Spleen (tissue), 11 donors: ENCODE results near the gene CEACAM21. TPM values are rescaled to one million over a fixed set of nuclear protein-coding genes. Genes with fewer than 3 reads are reported as not detected.
"Not testable (repeated sequence)": the region's sequence is repeated elsewhere in the genome, so short reads cannot be mapped to it uniquely, and the experiment has no call there.

Experiments used
- DNase-seq: peaks from one replicate; pipeline ENCODE4 v3.0.0-alpha.2; 2020
- H3K27ac ChIP-seq, 8 donors: fragments of 200-600 bp; sonication (generic) in 7 of 8; 1 replicate in 4 of 8; 2 replicates in 4 of 8; pipeline versions ENCODE4 v1.5.0 to v1.8.0; 2016 to 2021; ENCODE audit warnings: inconsistent platforms in 4 of 8, mild to moderate bottlenecking in 4 of 8, moderate library complexity in 1 of 8
- H3K27me3 ChIP-seq, 7 donors: fragments of 200-600 bp; sonication (generic) in 6 of 7; replicated peaks in 1 of 7; 1 replicate in 4 of 7; 2 replicates in 3 of 7; pipeline versions ENCODE4 v1.5.0 to v1.8.0; 2016 to 2021; ENCODE audit warnings: inconsistent platforms in 3 of 7, mild to moderate bottlenecking in 1 of 7
- H3K36me3 ChIP-seq, 6 donors: fragments of 200-600 bp; sonication (generic) in 5 of 6; 1 replicate in 4 of 6; 2 replicates in 2 of 6; pipeline versions ENCODE4 v1.5.0 to v1.8.0; 2016 to 2021; ENCODE audit warnings: inconsistent platforms in 2 of 6
- H3K4me1 ChIP-seq, 6 donors: fragments of 200-600 bp; sonication (generic) in 5 of 6; 1 replicate in 3 of 6; 2 replicates in 3 of 6; pipeline versions ENCODE4 v1.5.0 to v1.8.0; 2016 to 2021; ENCODE audit warnings: inconsistent platforms in 3 of 6
- H3K4me3 ChIP-seq, 8 donors: fragments of 200-600 bp; sonication (generic) in 7 of 8; 1 replicate in 4 of 8; 2 replicates in 4 of 8; pipeline versions ENCODE4 v1.5.0 to v1.8.0; 2016 to 2021; ENCODE audit warnings: inconsistent platforms in 4 of 8, mild to moderate bottlenecking in 4 of 8, moderate library complexity in 2 of 8
- H3K9me3 ChIP-seq, 8 donors: fragments of 200-600 bp; sonication (generic) in 7 of 8; 1 replicate in 4 of 8; 2 replicates in 4 of 8; pipeline versions ENCODE4 v1.5.0 to v1.8.0; 2016 to 2021; ENCODE audit warnings: inconsistent platforms in 4 of 8
- CTCF ChIP-seq, 11 experiments: fragments of 200-600 bp in 7 of 11; fragments of 450-650 bp in 4 of 11; sonication (generic) in 4 of 11; IDR thresholded peaks in 8 of 11; conservative IDR thresholded peaks in 3 of 11; 1 replicate in 7 of 11; 2 replicates in 4 of 11; pipeline versions ENCODE4 v1.4.0 to v1.8.0; 2016 to 2021; ENCODE audit warnings: antibody characterized with exemption in 11 of 11, inconsistent platforms in 4 of 11, mild to moderate bottlenecking in 1 of 11
- POLR2A ChIP-seq, 3 donors: fragments of 450-650 bp; IDR thresholded peaks; one replicate each; pipeline ENCODE4 v1.5.1; 2017; ENCODE audit warnings: antibody characterized with exemption in 3 of 3, mild to moderate bottlenecking in 1 of 3
- POLR2AphosphoS5 ChIP-seq, 3 donors: sonication (generic); formaldehyde crosslinking; IDR thresholded peaks; one replicate each; pipeline ENCODE4 v1.5.1; 2017; ENCODE audit warnings: antibody characterized with exemption in 3 of 3
- WGBS, 5 donors: extraction: QIAGEN DNeasy Blood & Tissue Kit in 3 of 5; methylation state at CpG; one replicate each; pipeline versions ENCODE4 v1.1.5 to v1.1.7; 2013 to 2018; 5-methylcytosine and 5-hydroxymethylcytosine counted together
- intact Hi-C: fragments of 100-400 bp; cut with DNase I; formaldehyde crosslinking; loops from one replicate; pipeline ENCODE4 v1.15.0; 2023; ENCODE audit warnings: low total_unique reads
- polyA plus RNA-seq, 3 donors: library from polyadenylated mRNA; stranded (reverse); fragments of 200-250 nt; gene quantifications; one replicate each; pipeline ENCODE4 v1.2.1, GENCODE V29; 2013
- total RNA-seq, 7 donors: library from RNA; depleted of rRNA in 3 of 7; stranded (reverse); fragments of >200 nt in 3 of 7; fragmentation: NEBNext Ultra II Directional in 4 of 7; extraction: Animal tissue kit (Norgen Biotek cat#: 25700) in 4 of 7; gene quantifications; one replicate each; pipeline versions ENCODE4 v1.1.0 to v1.2.1, GENCODE V29; 2016 to 2021
- donor health status: healthy with polysubstance abuse.
- donor health status: DM: no; HTN: no; CAD: no; lungs with moderate emphysema.
- donor health status: DM: no; HTN: no; CAD: no.
- donor health status: Bipolar disorder and iron deficiency.
- donor health status: healthy.
- donor health status: DM: no; HTN: no; CAD: no.
- donor health status: DM: yes; HTN: yes; CAD: no.

Gene CEACAM21
- total and polyA plus RNA-seq, 10 donors = 10.3 to 22.9 (median 19.2) TPM

GRCh38 chr19:41577144-41577830 is 1.3 kb downstream of the CEACAM21 start:
- TF ChIP-seq CTCF (IDR thresholded peaks at IDR 0.05 in 8 of 11, conservative IDR thresholded peaks at IDR 0.05 in 3 of 11) (no peak), POLR2A (IDR thresholded peaks at IDR 0.05) (no peak), POLR2AphosphoS5 (IDR thresholded peaks at IDR 0.05) (no peak)
- peak; percentile 18 for DNase-seq
- Histone ChIP-seq H3K4me3 (peak overlapping the region in 2 of 8 donors; percentile 31 to 63), H3K4me1 (peaks cover 5 to 50% (median 28%) of the 10 kb centered on the region in 6 donors), H3K27me3 (no peaks in the 10 kb centered on the region), H3K27ac (peak overlapping the region in 4 of 8 donors; percentile 85 to 94 (median 88)), H3K9me3 (peaks cover 0 to 22% (median 20%) of the 10 kb centered on the region in 8 donors), H3K36me3 (peaks cover 0 to 68% (median 28%) of the 10 kb centered on the region in 6 donors)
- intact Hi-C loops = no loop called here
- 78 to 86% (median 84%) methylated on average over 19 of the region's 19 CpGs for WGBS, 5 donors

GRCh38 chr19:41577833-41578232 is 1.9 kb downstream of the CEACAM21 start:
- Histone ChIP-seq H3K36me3 (peaks cover 0 to 68% (median 34%) of the 10 kb centered on the region in 6 donors), H3K27ac (peak overlapping the region in 3 of 8 donors; percentile 87 to 94 (median 90)), H3K9me3 (peaks cover 0 to 27% (median 25%) of the 10 kb centered on the region in 8 donors), H3K27me3 (no peaks in the 10 kb centered on the region), H3K4me1 (peaks cover 5 to 50% (median 28%) of the 10 kb centered on the region in 6 donors), H3K4me3 (peak overlapping the region in 2 of 8 donors; percentile 3 to 63)
- WGBS, 5 donors = 57 to 77% (median 65%) methylated on average over 2 of the region's 2 CpGs
- no peak for TF ChIP-seq CTCF (IDR thresholded peaks at IDR 0.05 in 8 of 11, conservative IDR thresholded peaks at IDR 0.05 in 3 of 11)
- TF ChIP-seq POLR2A (IDR thresholded peaks at IDR 0.05) = no peak
- TF ChIP-seq POLR2AphosphoS5 (IDR thresholded peaks at IDR 0.05) = no peak
- peak; percentile 70 for DNase-seq
- intact Hi-C loops = no loop called here

GRCh38 chr19:41578886-41579285 is 2.9 kb downstream of the CEACAM21 start:
- no peak for TF ChIP-seq POLR2AphosphoS5 (IDR thresholded peaks at IDR 0.05)
- TF ChIP-seq CTCF (IDR thresholded peaks at IDR 0.05 in 8 of 11, conservative IDR thresholded peaks at IDR 0.05 in 3 of 11) = no peak
- TF ChIP-seq POLR2A (IDR thresholded peaks at IDR 0.05) = no peak
- intact Hi-C loops = no loop called here
- Histone ChIP-seq H3K27ac (no peak overlapping the region), H3K4me3 (no peak overlapping the region), H3K36me3 (peaks cover 0 to 70% (median 34%) of the 10 kb centered on the region in 6 donors), H3K4me1 (peaks cover 5 to 50% (median 28%) of the 10 kb centered on the region in 6 donors), H3K27me3 (no peaks in the 10 kb centered on the region), H3K9me3 (peaks cover 0 to 32% (median 28%) of the 10 kb centered on the region in 8 donors)
- no peak for DNase-seq
- WGBS, 5 donors = 76 to 96% (median 88%) methylated on average over 2 of the region's 2 CpGs

GRCh38 chr19:41581068-41581467 is 5.1 kb downstream of the CEACAM21 start:
- Histone ChIP-seq H3K9me3 (peaks cover 0 to 32% (median 28%) of the 10 kb centered on the region in 8 donors), H3K36me3 (peaks cover 0 to 91% (median 40%) of the 10 kb centered on the region in 6 donors), H3K4me1 (peaks cover 0 to 37% (median 19%) of the 10 kb centered on the region in 6 donors)
- H3K27ac ChIP-seq, H3K27me3 ChIP-seq, intact Hi-C loops, DNase-seq, H3K4me3 ChIP-seq: not testable (repeated sequence)
- WGBS, 5 donors = 84 to 96% (median 90%) methylated on average over 4 of the region's 4 CpGs

GRCh38 chr19:41582577-41583182 is 6.7 kb downstream of the CEACAM21 start:
- WGBS, 5 donors = 71 to 100% (median 97%) methylated on average over 1 of the region's 1 CpG

More at GRCh38 chr19:41582577-41583182, 6.7 kb downstream of the CEACAM21 start:
- H3K4me3 ChIP-seq, DNase-seq, H3K27me3 ChIP-seq, intact Hi-C loops, H3K27ac ChIP-seq: not testable (repeated sequence)
- peaks cover 0 to 21% (median 3%) of the 10 kb centered on the region in 6 donors for H3K4me1 ChIP-seq
- H3K36me3 ChIP-seq = peaks cover 0 to 100% (median 40%) of the 10 kb centered on the region in 6 donors
- peaks cover 0 to 32% (median 28%) of the 10 kb centered on the region in 8 donors for H3K9me3 ChIP-seq
